Neural progenitor cell (in vitro differentiated cells): ENCODE measurements around the gene CCDC196. TPM values are rescaled to one million over a fixed set of nuclear protein-coding genes. Genes with fewer than 3 reads are reported as not detected.

ENCODE experiments used
- DNase-seq: peaks from one replicate; pipeline ENCODE4 v3.0.0-alpha.2; 2016; ENCODE audit warnings: low spot score
- H2AFZ ChIP-seq: fragments of 200-600 bp; sonication (generic); replicated peaks from 2 replicates; pipeline ENCODE4 v1.6.1; 2016; ENCODE audit warnings: antibody characterized with exemption
- H3F3A ChIP-seq: fragments of 200-600 bp; sonication (generic); 2 replicates; pipeline ENCODE4 v1.6.1; 2016; ENCODE audit warnings: antibody characterized with exemption, low read depth
- H3K27ac ChIP-seq: fragments of 200-600 bp; sonication (generic); 2 replicates; pipeline ENCODE4 v1.5.1; 2016; ENCODE audit warnings: mild to moderate bottlenecking
- H3K27me3 ChIP-seq: fragments of 200-600 bp; sonication (generic); 2 replicates; pipeline ENCODE4 v1.6.1; 2016; ENCODE audit warnings: mild to moderate bottlenecking, moderate library complexity
- H3K36me3 ChIP-seq: fragments of 200-600 bp; sonication (generic); 2 replicates; pipeline ENCODE4 v1.5.1; 2016
- H3K4me1 ChIP-seq: fragments of 200-600 bp; sonication (generic); 2 replicates; pipeline ENCODE4 v1.6.1; 2016; ENCODE audit warnings: mixed run types
- H3K4me2 ChIP-seq: fragments of 200-600 bp; sonication (generic); 2 replicates; pipeline ENCODE4 v1.6.1; 2016
- H3K4me3 ChIP-seq: fragments of 200-600 bp; sonication (generic); 2 replicates; pipeline ENCODE4 v1.5.1; 2016
- H3K79me2 ChIP-seq: fragments of 200-600 bp; sonication (generic); 2 replicates; pipeline ENCODE4 v1.6.1; 2016; ENCODE audit warnings: low read depth
- H3K9ac ChIP-seq: fragments of 200-600 bp; sonication (generic); 2 replicates; pipeline ENCODE4 v1.6.1; 2016
- H3K9me3 ChIP-seq: fragments of 200-600 bp; sonication (generic); 2 replicates; pipeline ENCODE4 v1.5.1; 2016; ENCODE audit warnings: low read depth
- H4K20me1 ChIP-seq: fragments of 200-600 bp; sonication (generic); 2 replicates; pipeline ENCODE4 v1.6.1; 2016; ENCODE audit warnings: low read depth
- H3K27ac Mint-ChIP-seq: 3 replicates; pipeline ENCODE4 v1.8.0; 2021; ENCODE audit warnings: mixed read lengths
- H3K27me3 Mint-ChIP-seq: 2 replicates; pipeline ENCODE4 v1.8.0; 2022; ENCODE audit warnings: low read depth, mild to moderate bottlenecking, inconsistent platforms, moderate library complexity, mixed read lengths; ENCODE audit not compliant: insufficient read depth
- H3K36me3 Mint-ChIP-seq: 3 replicates; pipeline ENCODE4 v1.8.0; 2021; ENCODE audit warnings: mixed read lengths
- H3K4me1 Mint-ChIP-seq: 3 replicates; pipeline ENCODE4 v1.8.0; 2021; ENCODE audit warnings: mixed read lengths
- H3K4me3 Mint-ChIP-seq: 3 replicates; pipeline ENCODE4 v1.8.0; 2021; ENCODE audit warnings: mild to moderate bottlenecking, moderate library complexity, mixed read lengths
- H3K9me3 Mint-ChIP-seq: 3 replicates; pipeline ENCODE4 v1.8.0; 2020; ENCODE audit warnings: mixed read lengths
- CTCF ChIP-seq: fragments of 200-600 bp; sonication (generic); IDR thresholded peaks from 2 replicates; pipeline ENCODE4 v1.5.1; 2017; ENCODE audit warnings: antibody characterized with exemption, mild to moderate bottlenecking
- EZH2 ChIP-seq: fragments of 200-600 bp; sonication (generic); IDR thresholded peaks from 2 replicates; pipeline ENCODE4 v1.6.1; 2017; ENCODE audit warnings: antibody characterized with exemption, mild to moderate bottlenecking, moderate library complexity
- EZH2phosphoT487 ChIP-seq: fragments of 200-600 bp; sonication (generic); IDR thresholded peaks from 2 replicates; pipeline ENCODE4 v1.6.1; 2017; ENCODE audit warnings: antibody characterized with exemption
- total RNA-seq: library from RNA; depleted of rRNA; stranded (reverse); fragments of >200 nt; gene quantifications from 2 replicates; pipeline ENCODE4 v1.2.3, GENCODE V29; 2015; ENCODE audit warnings: low replicate concordance

Gene CCDC196
- total RNA-seq = not detected in 2 replicates

DNA sequence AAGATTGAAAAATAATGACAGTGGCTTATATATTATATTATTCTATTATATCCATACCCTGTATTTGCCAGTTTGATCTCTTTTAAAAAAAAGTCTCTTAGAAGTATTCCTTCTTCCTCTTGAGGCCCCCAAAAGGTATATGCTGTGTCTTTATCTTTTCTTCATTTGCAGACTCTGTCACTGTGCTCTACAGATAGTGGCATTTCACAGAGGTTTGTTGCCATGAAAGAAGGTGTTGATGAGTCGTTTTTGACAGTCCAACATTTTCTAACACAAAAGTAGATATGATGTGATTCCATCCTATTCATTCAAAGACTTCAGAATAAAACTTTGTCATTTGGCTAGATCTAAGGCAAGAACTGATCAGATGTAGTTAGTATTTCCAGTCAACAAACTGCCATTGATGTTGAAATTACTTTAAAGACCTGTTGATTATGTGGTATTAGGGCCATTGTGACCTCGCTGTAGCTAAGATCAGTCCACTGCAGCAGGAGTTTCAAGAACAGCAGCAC lies at the start of gene CCDC196:
Gene CCDC196 (plus strand): TSS at position 462 of the 512 bp plus-strand sequence. CDS start 132 bp downstream, outside the sequence.
- Histone ChIP-seq H3K27ac (no peak within 1 kb of the TSS), H3F3A (no peaks in the 10 kb centered on the region), H3K9ac (no peak within 1 kb of the TSS), H3K79me2 (no peaks in the 10 kb centered on the region), H3K4me1 (no peaks in the 10 kb centered on the region), H3K27me3 (no peaks in the 10 kb centered on the region), H4K20me1 (no peaks in the 10 kb centered on the region), H3K9me3 (no peaks in the 10 kb centered on the region), H3K4me3 (no peak within 1 kb of the TSS), H3K36me3 (no peaks in the 10 kb centered on the region), H2AFZ (no peak within 1 kb of the TSS), H3K4me2 (no peak within 1 kb of the TSS)
- H3K9me3 Mint-ChIP-seq = no peaks in the 10 kb centered on the region
- no peaks in the 10 kb centered on the region for H3K27me3 Mint-ChIP-seq
- no peak for DNase-seq
- no peaks in the 10 kb centered on the region for H3K4me1 Mint-ChIP-seq
- H3K27ac Mint-ChIP-seq = no peak within 1 kb of the TSS
- no peak for TF ChIP-seq EZH2
- TF ChIP-seq EZH2phosphoT487 = no peak
- TF ChIP-seq CTCF = no peak
- no peak within 1 kb of the TSS for H3K4me3 Mint-ChIP-seq
- H3K36me3 Mint-ChIP-seq = no peaks in the 10 kb centered on the region

DNA sequence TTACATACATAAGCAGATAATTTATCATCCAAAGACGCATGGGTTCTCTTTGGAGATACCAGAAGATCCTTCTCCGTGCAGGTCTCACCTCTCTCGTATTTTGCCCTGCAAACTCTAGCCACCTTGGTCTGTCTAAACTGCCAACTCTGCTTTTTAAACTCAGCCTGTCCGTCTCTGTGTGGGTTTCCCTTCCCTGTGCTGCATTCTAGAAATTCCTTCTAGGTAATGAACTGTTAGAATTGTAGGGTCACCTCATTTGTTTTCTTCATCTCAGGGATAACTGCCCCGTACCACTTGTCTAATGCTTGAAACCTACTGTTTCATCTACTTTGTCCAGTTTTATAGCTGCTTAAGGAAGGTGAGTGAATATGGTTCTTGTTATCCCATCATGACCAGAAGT lies 45.4 kb upstream of the CCDC196 start:
- H3K9me3 Mint-ChIP-seq = peaks cover 21% of the 10 kb centered on the region
- no peak for DNase-seq
- no peaks in the 10 kb centered on the region for H3K36me3 ChIP-seq
- TF ChIP-seq CTCF (no peak), EZH2phosphoT487 (no peak), EZH2 (no peak)
- no peak overlapping the region for H3K27ac ChIP-seq
- no peak overlapping the region for H3K4me3 ChIP-seq
- no peak overlapping the region for H3K4me3 Mint-ChIP-seq
- no peaks in the 10 kb centered on the region for H4K20me1 ChIP-seq
- no peaks in the 10 kb centered on the region for H3K27me3 ChIP-seq
- H3K79me2 ChIP-seq = no peaks in the 10 kb centered on the region
- no peak overlapping the region for H3K9ac ChIP-seq
- H3K27me3 Mint-ChIP-seq = no peaks in the 10 kb centered on the region
- H3K4me1 ChIP-seq = no peaks in the 10 kb centered on the region
- no peaks in the 10 kb centered on the region for H3K36me3 Mint-ChIP-seq
- H2AFZ ChIP-seq = no peak overlapping the region
- peaks cover 25% of the 10 kb centered on the region for H3K4me1 Mint-ChIP-seq
- H3K4me2 ChIP-seq = no peak overlapping the region
- H3F3A ChIP-seq = no peaks in the 10 kb centered on the region
- H3K27ac Mint-ChIP-seq = no peak overlapping the region
- H3K9me3 ChIP-seq = peaks cover 27% of the 10 kb centered on the region

DNA sequence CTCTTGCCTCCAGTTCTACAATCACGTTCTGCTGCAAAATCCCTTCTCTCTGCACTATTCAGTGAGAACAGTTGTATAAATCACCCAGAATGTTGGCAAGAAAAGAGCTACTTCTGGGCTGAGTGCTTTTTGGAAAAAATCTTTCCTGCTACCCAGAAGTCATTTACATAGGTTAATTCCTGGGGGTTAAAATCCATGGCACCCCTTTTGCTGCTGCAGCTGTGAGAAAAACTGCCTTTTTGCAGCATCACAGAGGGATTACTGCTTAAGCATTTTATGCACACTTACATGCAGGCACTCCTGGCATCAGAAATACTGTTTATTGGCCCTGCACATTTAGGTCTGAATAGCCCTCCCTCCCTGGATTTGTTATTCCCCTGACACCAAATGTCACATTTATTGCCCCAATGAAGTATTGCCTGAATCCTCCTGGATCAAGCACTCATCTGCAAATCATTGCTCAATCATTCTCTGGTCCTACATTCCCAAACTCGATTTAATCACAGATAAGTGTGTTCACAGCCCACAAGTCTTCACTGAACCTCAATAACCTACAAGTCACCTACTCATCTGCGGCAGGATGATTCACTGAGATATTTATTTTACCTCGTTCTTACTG lies 43.1 kb upstream of the CCDC196 start:
- Mint-ChIP-seq H3K27me3 (no peaks in the 10 kb centered on the region), H3K27ac (no peak overlapping the region), H3K36me3 (no peaks in the 10 kb centered on the region), H3K4me3 (no peak overlapping the region), H3K4me1 (peaks cover 28% of the 10 kb centered on the region), H3K9me3 (peaks cover 16% of the 10 kb centered on the region)
- no peak overlapping the region for H2AFZ ChIP-seq
- TF ChIP-seq CTCF = no peak
- no peak for TF ChIP-seq EZH2
- no peak for TF ChIP-seq EZH2phosphoT487
- no peak overlapping the region for H3K4me2 ChIP-seq
- H3K4me1 ChIP-seq = no peaks in the 10 kb centered on the region
- H3K79me2 ChIP-seq = no peaks in the 10 kb centered on the region
- H3K27ac ChIP-seq = no peak overlapping the region
- no peak overlapping the region for H3K9ac ChIP-seq
- DNase-seq = no peak
- H3K36me3 ChIP-seq = no peaks in the 10 kb centered on the region
- H3K9me3 ChIP-seq = peaks cover 19% of the 10 kb centered on the region
- H3K4me3 ChIP-seq = no peak overlapping the region
- H4K20me1 ChIP-seq = no peaks in the 10 kb centered on the region
- no peaks in the 10 kb centered on the region for H3F3A ChIP-seq
- H3K27me3 ChIP-seq = no peaks in the 10 kb centered on the region
